ENCODE measurements around the gene CFTR.

The CFTR gene

DNA sequence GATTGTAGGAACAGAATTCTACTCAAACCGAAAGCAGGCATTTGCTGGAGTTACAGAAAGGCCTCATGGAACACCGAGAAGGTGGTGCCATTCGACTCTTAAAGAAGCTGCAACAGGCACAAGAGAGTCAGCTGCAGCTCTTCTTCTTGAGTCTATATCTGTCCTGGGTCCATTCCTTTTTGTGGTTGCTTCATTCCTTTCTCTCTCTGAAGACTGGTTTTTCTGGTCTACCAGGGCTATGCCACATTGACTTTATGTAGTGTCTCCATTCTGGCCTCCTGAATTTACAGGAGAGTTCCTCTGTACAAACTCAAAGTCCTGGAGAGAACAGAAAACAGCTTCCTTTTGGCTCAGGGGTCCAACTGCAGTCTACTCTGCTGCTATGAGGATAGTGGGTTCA, 132.8 kb downstream of the CFTR start:
- DNase-seq (ENCODE audit: low read depth), result no peak
- TF ChIP-seq, protein P1, sequence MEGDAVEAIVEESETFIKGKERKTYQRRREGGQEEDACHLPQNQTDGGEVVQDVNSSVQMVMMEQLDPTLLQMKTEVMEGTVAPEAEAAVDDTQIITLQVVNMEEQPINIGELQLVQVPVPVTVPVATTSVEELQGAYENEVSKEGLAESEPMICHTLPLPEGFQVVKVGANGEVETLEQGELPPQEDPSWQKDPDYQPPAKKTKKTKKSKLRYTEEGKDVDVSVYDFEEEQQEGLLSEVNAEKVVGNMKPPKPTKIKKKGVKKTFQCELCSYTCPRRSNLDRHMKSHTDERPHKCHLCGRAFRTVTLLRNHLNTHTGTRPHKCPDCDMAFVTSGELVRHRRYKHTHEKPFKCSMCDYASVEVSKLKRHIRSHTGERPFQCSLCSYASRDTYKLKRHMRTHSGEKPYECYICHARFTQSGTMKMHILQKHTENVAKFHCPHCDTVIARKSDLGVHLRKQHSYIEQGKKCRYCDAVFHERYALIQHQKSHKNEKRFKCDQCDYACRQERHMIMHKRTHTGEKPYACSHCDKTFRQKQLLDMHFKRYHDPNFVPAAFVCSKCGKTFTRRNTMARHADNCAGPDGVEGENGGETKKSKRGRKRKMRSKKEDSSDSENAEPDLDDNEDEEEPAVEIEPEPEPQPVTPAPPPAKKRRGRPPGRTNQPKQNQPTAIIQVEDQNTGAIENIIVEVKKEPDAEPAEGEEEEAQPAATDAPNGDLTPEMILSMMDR (conservative IDR thresholded peaks at IDR 0.05; ENCODE audit: low read length), result no peak
- H3K4me3 ChIP-seq (ENCODE audit: low read length), result no peak overlapping the region

DNA sequence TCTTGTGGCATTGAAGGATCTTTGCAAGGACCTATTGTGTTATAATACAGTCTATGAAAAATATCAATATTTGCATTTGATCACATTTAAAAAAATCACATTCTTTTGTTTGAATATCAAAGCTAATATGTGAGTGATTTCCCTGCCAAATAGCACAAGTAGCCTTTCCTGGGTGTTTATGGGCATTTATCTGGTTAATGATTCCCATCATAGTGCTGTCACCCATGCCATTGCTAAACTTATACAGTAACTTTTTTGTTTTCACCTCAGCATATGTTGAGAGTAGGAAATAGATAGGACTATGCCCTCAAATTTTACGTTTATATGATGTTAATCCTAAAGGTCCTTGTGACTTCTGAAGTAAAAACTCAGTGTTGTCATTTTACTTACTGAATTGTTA, 136.9 kb downstream of the CFTR start:
- TF ChIP-seq, protein P1 (conservative IDR thresholded peaks at IDR 0.05; ENCODE audit: low read length), result no peak
- no peak for DNase-seq (ENCODE audit: low read depth)
- H3K4me3 ChIP-seq (ENCODE audit: low read length), result no peak overlapping the region

DNA sequence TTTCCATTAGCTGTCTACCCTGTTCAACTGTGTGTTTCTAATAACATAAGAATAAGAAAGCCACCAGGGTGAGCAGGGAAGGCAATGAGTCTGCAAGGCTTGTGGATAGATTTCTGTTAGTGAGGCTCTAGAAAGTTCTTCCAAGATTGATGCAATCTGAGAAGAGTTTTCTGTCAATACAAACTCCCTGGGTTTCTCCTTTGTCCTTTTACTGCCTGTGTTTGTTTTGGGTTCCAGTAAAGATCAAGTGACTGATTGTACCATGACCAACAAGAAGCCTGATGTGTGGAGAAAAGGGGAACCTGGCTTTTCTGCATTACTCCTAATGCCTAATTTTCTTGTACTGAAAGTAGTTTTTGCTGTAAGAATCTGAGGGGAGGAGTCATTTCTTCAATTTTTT, 139.9 kb downstream of the CFTR start:
- TF ChIP-seq, protein P1 (conservative IDR thresholded peaks at IDR 0.05; ENCODE audit: low read length), result no peak
- no peak for DNase-seq (ENCODE audit: low read depth)
- no peak overlapping the region for H3K4me3 ChIP-seq (ENCODE audit: low read length)

DNA sequence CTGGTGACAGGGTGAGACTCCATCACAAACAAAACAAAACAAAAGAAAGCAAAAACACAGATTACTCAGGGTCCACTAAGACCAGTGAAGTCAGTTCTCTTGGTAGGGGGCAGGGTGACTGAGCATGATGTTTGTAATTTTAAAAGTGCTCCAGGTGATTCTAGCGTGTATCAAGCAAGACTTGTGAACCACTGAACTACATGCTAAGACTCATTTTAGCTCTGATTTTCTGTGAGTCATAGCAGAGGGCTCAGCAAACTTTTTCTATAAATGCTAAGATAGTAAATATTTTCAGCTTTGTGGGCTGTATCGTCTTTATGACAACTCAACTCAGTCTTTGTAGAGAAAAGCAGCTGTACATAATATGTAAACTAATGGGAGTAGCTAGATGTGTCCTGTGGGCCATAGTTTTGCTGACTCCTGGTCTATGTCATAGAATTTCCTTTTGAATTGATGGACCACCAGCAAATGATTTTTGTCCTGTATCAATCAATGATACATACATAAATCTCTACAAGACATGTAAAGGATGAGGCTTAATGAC, 141.3 kb downstream of the CFTR start:
- TF ChIP-seq, protein P1 (conservative IDR thresholded peaks at IDR 0.05; ENCODE audit: low read length), result no peak
- DNase-seq (ENCODE audit: low read depth), result no peak

DNA sequence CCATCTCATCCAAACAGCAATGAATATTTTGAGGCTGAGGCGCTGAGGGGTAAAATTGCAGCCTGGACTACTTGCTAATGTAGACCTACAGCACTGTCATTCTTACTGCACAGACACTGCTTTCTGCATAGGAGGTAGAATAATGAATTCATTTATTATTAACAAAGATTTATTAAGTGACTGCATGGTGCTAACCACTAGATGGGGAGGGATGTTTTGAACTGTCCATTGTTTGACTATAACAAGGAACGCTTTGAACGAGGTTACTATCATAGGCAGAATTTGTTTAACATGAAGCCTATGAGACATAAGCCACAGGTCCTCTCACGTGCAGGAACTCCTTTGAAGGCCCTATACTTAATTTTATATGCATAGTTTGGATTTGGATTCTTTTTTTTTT, 143.8 kb downstream of the CFTR start:
- TF ChIP-seq, protein P1 (conservative IDR thresholded peaks at IDR 0.05; ENCODE audit: low read length), result no peak
- no peak overlapping the region for H3K4me3 ChIP-seq (ENCODE audit: low read length)
- no peak for DNase-seq (ENCODE audit: low read depth)

More for the DNA sequence above, 141.3 kb downstream of the CFTR start:
- H3K4me3 ChIP-seq (ENCODE audit: low read length), result no peak overlapping the region

DNA sequence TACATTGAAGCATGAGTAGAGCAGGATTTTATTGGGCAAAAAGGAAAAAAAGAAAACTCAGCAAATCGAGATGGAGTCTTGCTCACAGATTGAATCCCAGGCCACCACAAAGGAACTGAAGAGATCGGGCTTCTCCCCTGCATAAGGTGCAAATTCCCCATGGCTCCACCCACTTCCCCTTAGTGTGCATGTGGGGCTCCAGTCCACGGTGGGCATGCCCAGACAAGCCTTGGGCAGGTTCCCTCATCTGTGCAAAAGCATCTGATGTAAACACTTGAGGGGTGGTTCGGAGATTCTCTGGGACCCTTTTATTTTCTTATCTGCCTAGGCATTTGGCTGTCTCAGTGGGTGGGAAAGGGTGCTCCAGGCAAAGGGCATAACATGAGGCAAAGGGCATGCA, 150.7 kb downstream of the CFTR start:
- H3K4me3 ChIP-seq (ENCODE audit: low read length), result no peak overlapping the region
- TF ChIP-seq, protein P1 (conservative IDR thresholded peaks at IDR 0.05; ENCODE audit: low read length), result no peak
- no peak for DNase-seq (ENCODE audit: low read depth)

DNA sequence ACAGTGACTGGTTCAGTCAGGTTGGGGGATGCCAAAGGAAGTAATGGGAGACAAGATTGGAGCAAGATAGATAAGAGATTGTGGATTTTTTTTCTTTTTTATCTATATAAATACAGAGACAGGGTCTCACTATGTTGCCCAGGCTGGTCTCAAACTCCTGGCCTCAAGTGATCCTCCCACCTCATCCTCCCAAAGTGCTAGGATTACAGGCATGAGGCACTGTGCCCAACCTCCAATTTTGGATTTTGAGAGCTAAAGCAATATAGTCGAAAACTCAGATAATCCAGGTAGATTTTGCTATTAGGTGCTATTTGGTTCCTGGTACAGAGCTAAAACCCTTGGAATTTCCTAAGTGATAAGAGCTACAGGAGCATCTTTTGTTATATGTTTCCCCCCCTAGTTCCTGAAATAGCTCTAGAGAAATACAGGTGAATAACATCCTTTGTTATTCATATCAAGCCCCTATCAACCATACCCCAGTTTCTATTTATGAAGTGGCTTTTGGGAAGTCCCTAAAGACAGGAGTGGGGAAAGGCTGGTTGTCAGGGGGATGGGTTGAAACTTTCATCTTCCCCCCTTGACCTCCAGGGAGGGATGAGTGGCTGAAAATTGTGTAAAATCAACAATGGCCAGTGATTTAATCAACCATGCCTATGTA, 151.2 kb downstream of the CFTR start:
- TF ChIP-seq, protein P1 (conservative IDR thresholded peaks at IDR 0.05; ENCODE audit: low read length), result no peak
- H3K4me3 ChIP-seq (ENCODE audit: low read length), result no peak overlapping the region
- DNase-seq (ENCODE audit: low read depth), result no peak
